Neuronal stem cell (in vitro differentiated cells): Measurements from ENCODE around the gene NIPA2.

Experiments
- DNase-seq: peaks from one replicate; pipeline ENCODE4 v3.0.0-alpha.2; 2013; ENCODE audit warnings: low spot score
- H2AFZ ChIP-seq: one replicate; pipeline ENCODE4 v1.6.1; 2013; ENCODE audit warnings: mild to moderate bottlenecking, low read length, inconsistent platforms
- H2AK5ac ChIP-seq: 2 replicates; pipeline ENCODE4 v1.6.1; 2013; ENCODE audit warnings: low read depth, mild to moderate bottlenecking, inconsistent platforms, low read length, moderate library complexity, mixed read lengths
- H2BK120ac ChIP-seq: 2 replicates; pipeline ENCODE4 v1.6.1; 2013; ENCODE audit warnings: low read depth, mild to moderate bottlenecking, inconsistent platforms, low read length, moderate library complexity, mixed read lengths
- H2BK12ac ChIP-seq: one replicate; pipeline ENCODE4 v1.6.1; 2013; ENCODE audit warnings: low read length, inconsistent platforms
- H2BK15ac ChIP-seq: 2 replicates; pipeline ENCODE4 v1.6.1; 2013; ENCODE audit warnings: mild to moderate bottlenecking, low read length, inconsistent platforms, mixed read lengths
- H2BK5ac ChIP-seq: one replicate; pipeline ENCODE4 v1.6.1; 2013; ENCODE audit warnings: inconsistent platforms, mild to moderate bottlenecking, low read length, moderate library complexity
- H3K14ac ChIP-seq: one replicate; pipeline ENCODE4 v1.6.1; 2013; ENCODE audit warnings: low read length, inconsistent platforms
- H3K18ac ChIP-seq: 2 replicates; pipeline ENCODE4 v1.6.1; 2013; ENCODE audit warnings: low read length, inconsistent platforms
- H3K23ac ChIP-seq: 2 replicates; pipeline ENCODE4 v1.6.1; 2013; ENCODE audit warnings: low read depth, mild to moderate bottlenecking, mixed read lengths, low read length, inconsistent platforms; ENCODE audit not compliant: poor library complexity
- H3K27ac ChIP-seq: replicated peaks from 3 replicates; pipeline ENCODE4 v1.5.1; 2013; ENCODE audit warnings: low read length, inconsistent platforms
- H3K27me3 ChIP-seq, 3 experiments: 2 replicates each; pipeline ENCODE4 v1.6.1; 2013; ENCODE audit warnings: low read length in 3 of 3, mild to moderate bottlenecking in 2 of 3, inconsistent platforms in 1 of 3, low read depth in 1 of 3, mixed read lengths in 1 of 3, moderate library complexity in 1 of 3; ENCODE audit not compliant: control insufficient read depth in 3 of 3, insufficient read depth in 3 of 3
- H3K36me3 ChIP-seq, 2 donors: replicated peaks in 1 of 2; 2 replicates each; pipeline ENCODE4 v1.6.1; 2013; ENCODE audit warnings: low read length in 2 of 2; ENCODE audit not compliant: control insufficient read depth in 2 of 2, insufficient read depth in 2 of 2
- H3K4ac ChIP-seq: 2 replicates; pipeline ENCODE4 v1.6.1; 2013; ENCODE audit warnings: inconsistent platforms, mild to moderate bottlenecking, low read length, moderate library complexity
- H3K4me1 ChIP-seq, 2 donors: 1 replicate in 1 of 2; 2 replicates in 1 of 2; pipeline ENCODE4 v1.6.1; 2013; ENCODE audit warnings: low read length in 2 of 2, low read depth in 1 of 2; ENCODE audit not compliant: control insufficient read depth in 2 of 2, insufficient read depth in 1 of 2
- H3K4me2 ChIP-seq: one replicate; pipeline ENCODE4 v1.6.1; 2013; ENCODE audit warnings: mild to moderate bottlenecking, low read length, inconsistent platforms; ENCODE audit not compliant: insufficient read depth, poor library complexity, severe bottlenecking
- H3K4me3 ChIP-seq, 2 donors: 2 replicates each; pipeline ENCODE4 v1.5.1; 2013; ENCODE audit warnings: low read length in 2 of 2, mild to moderate bottlenecking in 2 of 2, inconsistent platforms in 1 of 2, moderate library complexity in 1 of 2
- H3K79me1 ChIP-seq: one replicate; pipeline ENCODE4 v1.6.1; 2013; ENCODE audit warnings: low read depth, mild to moderate bottlenecking, inconsistent platforms, low read length, moderate library complexity
- H3K9ac ChIP-seq: one replicate; pipeline ENCODE4 v1.6.1; 2013; ENCODE audit warnings: mild to moderate bottlenecking, low read depth, low read length, inconsistent platforms; ENCODE audit not compliant: poor library complexity
- H3K9me3 ChIP-seq, 2 donors: replicated peaks in 1 of 2; 2 replicates each; pipeline versions ENCODE3 to v1.6.1; 2013; ENCODE audit warnings: low read length in 2 of 2, mild to moderate bottlenecking in 2 of 2, inconsistent platforms in 1 of 2, low read depth in 1 of 2, mixed read lengths in 1 of 2, moderate library complexity in 1 of 2; ENCODE audit not compliant: control insufficient read depth in 2 of 2, insufficient read depth in 1 of 2
- H4K8ac ChIP-seq: one replicate; pipeline ENCODE4 v1.6.1; 2013; ENCODE audit warnings: low read depth, mild to moderate bottlenecking, inconsistent platforms, low read length, moderate library complexity
- H4K91ac ChIP-seq: one replicate; pipeline ENCODE4 v1.6.1; 2013; ENCODE audit warnings: low read length, low read depth, mild to moderate bottlenecking, inconsistent platforms; ENCODE audit not compliant: poor library complexity
- WGBS, 2 donors: extraction: QIAGEN DNeasy Blood & Tissue Kit; methylation state at CpG; one replicate each; pipeline ENCODE4 v1.1.7; 2013; ENCODE audit warnings: missing lambda C conversion rate in 2 of 2, mixed read lengths in 1 of 2; ENCODE audit not compliant: insufficient read length in 2 of 2, insufficient replicate concordance in 1 of 2; ENCODE audit errors: extremely low coverage in 2 of 2; 5-methylcytosine and 5-hydroxymethylcytosine counted together

NIPA2 gene

DNA sequence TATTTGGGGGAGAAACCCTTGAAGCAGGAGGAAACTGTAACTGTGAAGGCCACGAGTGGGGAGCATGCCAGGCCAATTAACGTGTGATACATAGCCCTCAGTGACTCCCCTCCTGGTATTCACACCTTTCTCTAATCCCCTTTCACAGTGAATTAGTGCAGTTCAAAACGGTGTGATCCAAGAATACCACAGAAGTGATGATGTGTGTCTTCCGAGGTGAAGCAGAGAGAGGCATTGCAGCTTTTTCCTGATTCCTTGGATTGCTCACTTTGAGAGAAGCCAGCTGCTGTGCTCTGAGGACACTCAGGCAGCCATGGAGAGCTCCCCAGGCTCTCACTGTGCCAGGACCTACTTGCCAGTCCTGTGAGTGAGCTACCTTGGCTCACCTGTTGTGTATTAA lies 17.3 kb downstream of the NIPA2 start:
- no peak overlapping the region for H4K8ac ChIP-seq
- no peak overlapping the region for H3K27ac ChIP-seq
- H3K79me1 ChIP-seq: no peaks in the 10 kb centered on the region
- no peak overlapping the region for H2BK5ac ChIP-seq
- H2BK12ac ChIP-seq: no peak overlapping the region
- H3K9me3 ChIP-seq: no peaks in the 10 kb centered on the region
- H2AFZ ChIP-seq: no peak overlapping the region
- H3K4ac ChIP-seq: no peak overlapping the region
- no peaks in the 10 kb centered on the region for H3K27me3 ChIP-seq
- H4K91ac ChIP-seq: no peak overlapping the region
- no peak overlapping the region for H3K23ac ChIP-seq
- H3K9ac ChIP-seq: no peak overlapping the region
- WGBS, 2 donors: no CpG with 5 or more reads among the region's 4 CpGs
- H2BK120ac ChIP-seq: no peak overlapping the region
- H3K18ac ChIP-seq: no peak overlapping the region
- DNase-seq: no peak
- H3K14ac ChIP-seq: no peak overlapping the region
- H3K36me3 ChIP-seq: peaks cover 7 to 80% of the 10 kb centered on the region in 2 donors
- no peak overlapping the region for H3K4me2 ChIP-seq
- no peak overlapping the region for H2BK15ac ChIP-seq
- no peak overlapping the region for H3K4me3 ChIP-seq
- H3K4me1 ChIP-seq: no peaks in the 10 kb centered on the region
- no peak overlapping the region for H2AK5ac ChIP-seq

DNA sequence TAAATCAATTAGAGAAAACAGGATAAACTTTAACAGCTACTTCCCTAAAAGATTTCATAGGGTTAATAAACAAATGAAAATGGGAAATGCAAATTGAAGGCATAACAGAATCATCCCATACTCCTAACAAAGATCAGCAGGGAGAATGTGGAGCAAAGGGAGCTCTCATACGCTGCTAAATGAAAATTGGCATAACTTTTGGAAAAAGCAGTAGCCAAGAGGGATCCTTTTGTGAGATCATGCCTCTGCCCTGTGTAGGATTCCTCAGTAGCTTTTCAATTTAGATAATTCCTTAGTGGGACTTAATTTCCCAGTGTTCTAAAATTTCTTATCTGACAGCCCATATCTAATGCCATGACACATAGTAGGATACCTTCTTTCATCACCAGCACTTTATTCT lies 18.2 kb downstream of the NIPA2 start:
- peaks cover 12 to 80% of the 10 kb centered on the region in 2 donors for H3K36me3 ChIP-seq
- H3K4ac ChIP-seq: no peak overlapping the region
- H2BK15ac ChIP-seq: no peak overlapping the region
- no peaks in the 10 kb centered on the region for H3K27me3 ChIP-seq
- no peak overlapping the region for H4K91ac ChIP-seq
- H3K4me3 ChIP-seq: no peak overlapping the region
- no peak overlapping the region for H4K8ac ChIP-seq
- no peak for DNase-seq
- no CpG with 5 or more reads among the region's 1 CpG for WGBS, 2 donors
- no peak overlapping the region for H3K27ac ChIP-seq
- no peaks in the 10 kb centered on the region for H3K79me1 ChIP-seq
- H3K23ac ChIP-seq: no peak overlapping the region
- no peak overlapping the region for H2BK12ac ChIP-seq
- H2BK5ac ChIP-seq: no peak overlapping the region
- no peak overlapping the region for H3K14ac ChIP-seq
- H2AFZ ChIP-seq: no peak overlapping the region
- H2BK120ac ChIP-seq: no peak overlapping the region
- H3K9me3 ChIP-seq: no peaks in the 10 kb centered on the region
- no peak overlapping the region for H3K9ac ChIP-seq
- no peaks in the 10 kb centered on the region for H3K4me1 ChIP-seq
- no peak overlapping the region for H3K4me2 ChIP-seq
- H2AK5ac ChIP-seq: no peak overlapping the region
- H3K18ac ChIP-seq: no peak overlapping the region

DNA sequence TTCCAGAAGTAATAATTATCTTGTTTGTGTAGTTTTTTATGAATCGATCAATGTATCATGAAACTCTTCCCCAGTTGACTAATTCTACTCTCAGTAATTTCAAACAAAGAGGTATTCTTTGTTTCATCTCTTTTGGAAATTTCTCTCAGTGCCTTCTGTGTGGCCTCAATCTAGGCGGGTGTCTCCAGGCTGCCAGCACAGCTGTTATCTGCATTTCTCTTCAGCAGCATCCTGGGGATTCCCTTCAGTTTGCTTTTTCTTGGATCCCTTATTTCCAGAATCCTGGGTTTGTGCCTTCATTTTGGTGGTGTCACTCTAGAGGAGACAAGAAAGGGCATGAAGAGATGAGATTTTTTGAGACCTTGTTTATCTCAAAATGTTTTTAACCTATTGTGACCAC lies 22.7 kb downstream of the NIPA2 start:
- Histone ChIP-seq H2BK120ac (no peak overlapping the region), H3K4ac (no peak overlapping the region), H3K9ac (no peak overlapping the region), H3K18ac (no peak overlapping the region), H2AK5ac (no peak overlapping the region), H2BK15ac (no peak overlapping the region), H3K9me3 (no peaks in the 10 kb centered on the region), H3K4me2 (no peak overlapping the region), H3K23ac (no peak overlapping the region), H4K8ac (no peak overlapping the region), H3K4me3 (no peak overlapping the region), H3K79me1 (no peaks in the 10 kb centered on the region), H4K91ac (no peak overlapping the region), H2BK5ac (no peak overlapping the region), H3K27ac (no peak overlapping the region), H2BK12ac (no peak overlapping the region), H2AFZ (no peak overlapping the region), H3K27me3 (no peaks in the 10 kb centered on the region), H3K4me1 (no peaks in the 10 kb centered on the region), H3K14ac (no peak overlapping the region), H3K36me3 (peaks cover 13 to 83% of the 10 kb centered on the region in 2 donors)
- no peak for DNase-seq
- no CpG with 5 or more reads among the region's 2 CpGs for WGBS, 2 donors

DNA sequence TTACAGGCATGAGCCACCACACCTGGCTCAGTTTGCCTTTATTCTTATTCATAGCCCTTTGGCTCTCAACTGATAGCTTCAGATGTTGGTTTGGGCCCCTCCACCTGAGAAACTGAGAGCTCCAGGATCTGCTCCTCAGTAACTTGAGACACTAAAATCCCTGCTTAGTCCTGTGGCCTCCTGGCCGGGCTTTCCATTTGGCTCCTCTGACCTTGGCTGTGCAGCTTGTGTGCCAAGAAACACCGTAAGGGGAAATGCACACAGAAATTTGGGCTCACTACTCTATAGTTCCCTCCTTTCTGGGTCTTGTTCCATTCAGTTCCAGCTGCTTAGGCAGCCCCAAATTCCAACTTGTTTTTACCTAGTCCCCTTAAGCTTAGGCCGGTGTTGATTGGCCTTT lies 24.9 kb downstream of the NIPA2 start:
- no peak overlapping the region for H3K4me3 ChIP-seq
- H4K91ac ChIP-seq: no peak overlapping the region
- no peak overlapping the region for H2BK5ac ChIP-seq
- H3K9ac ChIP-seq: no peak overlapping the region
- no peaks in the 10 kb centered on the region for H3K79me1 ChIP-seq
- H3K14ac ChIP-seq: no peak overlapping the region
- no peak for DNase-seq
- no peak overlapping the region for H2BK12ac ChIP-seq
- H4K8ac ChIP-seq: no peak overlapping the region
- no peak overlapping the region for H3K18ac ChIP-seq
- H3K4me1 ChIP-seq: no peaks in the 10 kb centered on the region
- H3K27me3 ChIP-seq: no peaks in the 10 kb centered on the region
- H3K36me3 ChIP-seq: peaks cover 16 to 92% of the 10 kb centered on the region in 2 donors
- H2AK5ac ChIP-seq: no peak overlapping the region
- H3K4me2 ChIP-seq: no peak overlapping the region
- no peak overlapping the region for H2BK15ac ChIP-seq
- H3K27ac ChIP-seq: no peak overlapping the region
- no peaks in the 10 kb centered on the region for H3K9me3 ChIP-seq
- H2BK120ac ChIP-seq: no peak overlapping the region
- WGBS, 2 donors: no CpG with 5 or more reads among the region's 3 CpGs
- no peak overlapping the region for H3K4ac ChIP-seq
- H2AFZ ChIP-seq: no peak overlapping the region
- H3K23ac ChIP-seq: no peak overlapping the region
